Activated B cell treated with CpG ODN at 0.5 μM for 24 hours (primary cell): ENCODE measurements around the gene SLC35G1. TPM values are rescaled to one million over a fixed set of nuclear protein-coding genes. Genes with fewer than 3 reads are reported as not detected.

ENCODE experiments used
- ATAC-seq: fragments of 200-7000 bp; cut with Tn5 transposase; one replicate; pipeline ENCODE4 v1.10.0; 2021; ENCODE audit warnings: low read depth, mild to moderate bottlenecking, moderate library complexity
- CTCF ChIA-PET: fragments of 350-600 bp; sonication (Branson Sonifier 250); formaldehyde crosslinking; loops from one replicate; lab custom pipeline; 2021; ENCODE audit warnings: antibody characterized with exemption; lab: Charles Lee
- POLR2A ChIA-PET: fragments of 350-600 bp; sonication (Branson Sonifier 250); formaldehyde crosslinking; loops from one replicate; lab custom pipeline; 2021; ENCODE audit warnings: antibody characterized with exemption; lab: Charles Lee
- DNase-seq: peaks from one replicate; pipeline ENCODE4 v3.0.0; 2022
- H3K27ac Mint-ChIP-seq: one replicate; pipeline ENCODE4 v1.8.0; 2020; ENCODE audit warnings: mixed read lengths
- H3K27me3 Mint-ChIP-seq: one replicate; pipeline ENCODE4 v1.8.0; 2021; ENCODE audit warnings: mixed read lengths
- H3K36me3 Mint-ChIP-seq: one replicate; pipeline ENCODE4 v1.8.0; 2021; ENCODE audit warnings: low read depth, mixed read lengths
- H3K4me1 Mint-ChIP-seq: one replicate; pipeline ENCODE4 v1.8.0; 2021; ENCODE audit warnings: mixed read lengths
- H3K4me3 Mint-ChIP-seq: one replicate; pipeline ENCODE4 v1.8.0; 2020; ENCODE audit warnings: mild to moderate bottlenecking, mixed read lengths
- H3K9me3 Mint-ChIP-seq: one replicate; pipeline ENCODE4 v1.8.0; 2020; ENCODE audit warnings: mixed read lengths
- intact Hi-C: fragments of 100-400 bp; cut with micrococcal nuclease; formaldehyde crosslinking; loops from one replicate; pipeline ENCODE4 v1.15.1; 2024
- total RNA-seq: library from RNA; stranded (reverse); gene quantifications from 2 replicates; pipeline ENCODE4 v1.2.3, GENCODE V29; 2022
- TF ChIP-seq, protein P1 (sequence below): fragments of 200-600 bp; IDR thresholded peaks from one replicate; pipeline ENCODE4 v1.8.0; 2022; ENCODE audit warnings: antibody characterized with exemption, mild to moderate bottlenecking

Gene SLC35G1
- total RNA-seq, 1 donor from 2014 or later: 2.1 TPM

DNA sequence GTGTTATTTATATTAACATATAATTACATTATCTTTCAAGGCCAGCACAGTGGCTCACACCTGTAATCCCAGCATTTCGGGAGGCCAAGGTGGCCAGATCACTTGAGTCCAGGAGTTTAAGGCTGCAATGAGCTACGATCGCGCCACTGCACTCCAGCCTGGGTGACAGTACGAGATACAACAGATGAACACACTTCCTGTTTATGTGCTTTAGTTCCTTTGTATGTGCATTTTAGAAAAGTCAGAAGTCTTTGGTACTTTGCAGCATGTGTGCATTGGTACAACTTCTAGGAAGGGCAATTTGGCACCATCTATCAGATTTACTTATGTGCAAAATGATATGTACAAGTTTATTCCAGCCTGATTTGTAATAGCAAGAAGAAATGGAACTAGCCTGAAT is 13.3 kb downstream of the SLC35G1 start:
- TF ChIP-seq, protein P1, sequence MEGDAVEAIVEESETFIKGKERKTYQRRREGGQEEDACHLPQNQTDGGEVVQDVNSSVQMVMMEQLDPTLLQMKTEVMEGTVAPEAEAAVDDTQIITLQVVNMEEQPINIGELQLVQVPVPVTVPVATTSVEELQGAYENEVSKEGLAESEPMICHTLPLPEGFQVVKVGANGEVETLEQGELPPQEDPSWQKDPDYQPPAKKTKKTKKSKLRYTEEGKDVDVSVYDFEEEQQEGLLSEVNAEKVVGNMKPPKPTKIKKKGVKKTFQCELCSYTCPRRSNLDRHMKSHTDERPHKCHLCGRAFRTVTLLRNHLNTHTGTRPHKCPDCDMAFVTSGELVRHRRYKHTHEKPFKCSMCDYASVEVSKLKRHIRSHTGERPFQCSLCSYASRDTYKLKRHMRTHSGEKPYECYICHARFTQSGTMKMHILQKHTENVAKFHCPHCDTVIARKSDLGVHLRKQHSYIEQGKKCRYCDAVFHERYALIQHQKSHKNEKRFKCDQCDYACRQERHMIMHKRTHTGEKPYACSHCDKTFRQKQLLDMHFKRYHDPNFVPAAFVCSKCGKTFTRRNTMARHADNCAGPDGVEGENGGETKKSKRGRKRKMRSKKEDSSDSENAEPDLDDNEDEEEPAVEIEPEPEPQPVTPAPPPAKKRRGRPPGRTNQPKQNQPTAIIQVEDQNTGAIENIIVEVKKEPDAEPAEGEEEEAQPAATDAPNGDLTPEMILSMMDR: no peak
- H3K4me1 Mint-ChIP-seq: no peaks in the 10 kb centered on the region
- CTCF ChIA-PET: no interaction called here
- no peak overlapping the region for H3K27ac Mint-ChIP-seq
- H3K27me3 Mint-ChIP-seq: no peaks in the 10 kb centered on the region
- ATAC-seq: no peak
- no peaks in the 10 kb centered on the region for H3K36me3 Mint-ChIP-seq
- no peak overlapping the region for H3K4me3 Mint-ChIP-seq
- DNase-seq: no peak
- POLR2A ChIA-PET: interaction anchor here (1.5 kb wide), 1 partner anchor 13 kb away, joined by 5 read pairs; the partner anchor contains the start of gene SLC35G1
- H3K9me3 Mint-ChIP-seq: no peaks in the 10 kb centered on the region
- intact Hi-C loops: no loop called here

DNA sequence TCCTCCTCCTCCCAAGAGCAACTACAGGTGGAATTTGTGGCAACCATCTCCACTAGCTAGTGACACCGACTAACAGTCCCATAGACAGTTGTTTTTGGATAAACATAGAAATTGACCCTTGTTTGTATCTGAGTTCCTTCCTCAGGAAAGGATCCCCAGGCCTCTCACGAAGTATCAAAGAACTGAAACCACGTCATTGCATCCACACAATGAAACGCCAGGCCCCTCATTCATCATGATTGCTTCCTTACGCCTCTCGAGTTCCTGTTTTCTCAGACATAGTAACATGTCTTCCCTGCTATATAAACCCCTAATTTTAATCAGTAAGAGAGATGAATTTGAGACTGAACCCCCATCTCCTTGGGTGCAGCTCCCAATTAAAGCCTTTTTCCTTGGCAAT is 18.1 kb downstream of the SLC35G1 start:
- no peaks in the 10 kb centered on the region for H3K9me3 Mint-ChIP-seq
- ChIA-PET CTCF (no interaction called here), POLR2A (no interaction called here)
- H3K27me3 Mint-ChIP-seq: no peaks in the 10 kb centered on the region
- H3K4me3 Mint-ChIP-seq: no peak overlapping the region
- DNase-seq: no peak
- intact Hi-C loops: no loop called here
- ATAC-seq: no peak
- H3K4me1 Mint-ChIP-seq: no peaks in the 10 kb centered on the region
- H3K36me3 Mint-ChIP-seq: no peaks in the 10 kb centered on the region
- TF ChIP-seq, protein P1: no peak
- no peak overlapping the region for H3K27ac Mint-ChIP-seq

DNA sequence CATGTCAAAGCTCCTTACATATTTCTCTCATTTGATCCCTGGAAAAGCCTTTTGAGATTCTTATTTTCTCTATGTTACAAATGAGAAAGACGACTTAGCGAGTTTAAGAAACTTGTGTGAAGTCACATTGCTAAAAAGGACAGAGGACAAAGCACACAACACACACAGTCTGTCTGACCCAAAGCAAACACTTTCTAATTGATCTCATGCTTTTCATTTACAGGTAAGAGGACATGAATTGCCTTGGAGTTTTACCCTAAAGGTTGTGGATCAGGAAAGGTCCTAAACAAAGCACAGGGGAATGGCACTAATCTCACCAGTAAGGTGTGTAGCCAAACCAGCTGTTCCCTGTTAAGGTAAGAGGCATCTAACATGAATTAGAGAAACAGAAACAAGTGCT is 18.7 kb downstream of the SLC35G1 start:
- CTCF ChIA-PET: interaction anchor here (0.9 kb wide), 1 partner anchor 9 kb away, joined by 3 read pairs; no protein-coding TSS in a partner anchor
- intact Hi-C loops: no loop called here
- no peaks in the 10 kb centered on the region for H3K27me3 Mint-ChIP-seq

DNA sequence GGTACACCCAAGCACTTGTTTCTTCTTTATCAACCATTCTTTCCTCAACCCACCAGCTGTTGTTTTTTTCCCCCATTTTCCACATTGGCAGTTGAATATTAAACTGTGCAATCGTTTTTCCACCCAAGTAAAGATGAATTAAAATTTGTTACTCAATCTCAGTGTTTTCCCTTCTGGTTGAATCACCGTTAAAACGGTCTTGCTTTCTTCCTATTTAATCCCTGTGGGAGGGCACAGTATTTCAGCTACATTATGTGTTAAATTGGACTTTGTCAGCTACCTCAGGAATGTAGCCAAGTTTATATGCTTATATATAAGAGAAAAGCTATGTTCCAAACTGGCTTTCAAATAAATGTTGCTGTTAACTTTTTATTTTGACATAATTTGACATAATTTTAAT is 19.9 kb downstream of the SLC35G1 start:
- CTCF ChIA-PET: no interaction called here
- ATAC-seq (no peak), DNase-seq (no peak)
- POLR2A ChIA-PET: no interaction called here
- no peaks in the 10 kb centered on the region for H3K9me3 Mint-ChIP-seq
- H3K4me3 Mint-ChIP-seq: no peak overlapping the region
- intact Hi-C loops: no loop called here
- H3K4me1 Mint-ChIP-seq: no peaks in the 10 kb centered on the region
- H3K27me3 Mint-ChIP-seq: no peaks in the 10 kb centered on the region
- TF ChIP-seq, protein P1: no peak
- no peaks in the 10 kb centered on the region for H3K36me3 Mint-ChIP-seq
- H3K27ac Mint-ChIP-seq: no peak overlapping the region

More for the DNA sequence above, 18.7 kb downstream of the SLC35G1 start:
- POLR2A ChIA-PET: no interaction called here
- H3K27ac Mint-ChIP-seq: no peak overlapping the region
- no peaks in the 10 kb centered on the region for H3K4me1 Mint-ChIP-seq
- ATAC-seq (no peak), DNase-seq (no peak)
- no peaks in the 10 kb centered on the region for H3K36me3 Mint-ChIP-seq
- no peak overlapping the region for H3K4me3 Mint-ChIP-seq
- no peaks in the 10 kb centered on the region for H3K9me3 Mint-ChIP-seq
- TF ChIP-seq, protein P1: no peak

DNA sequence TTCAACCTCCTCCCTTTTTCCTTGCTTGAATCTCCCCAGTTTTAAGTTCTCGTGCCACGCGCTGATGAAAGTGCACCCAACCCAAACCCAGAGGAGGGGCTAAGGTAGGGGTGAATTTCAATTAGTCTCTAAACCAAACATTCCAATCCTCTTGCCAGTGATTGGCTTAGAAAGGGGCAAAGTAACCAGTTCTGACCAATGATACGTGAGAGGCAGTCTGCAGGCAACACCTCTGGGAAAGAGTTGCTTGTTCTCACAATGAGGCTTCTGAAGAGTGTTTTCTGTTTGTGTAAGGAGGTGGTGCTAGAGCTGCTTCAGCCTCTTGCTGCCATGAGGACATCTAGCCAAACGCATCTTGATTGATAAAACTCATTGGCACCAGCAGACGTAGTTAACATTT is 21.8 kb downstream of the SLC35G1 start:
- ATAC-seq (no peak), DNase-seq (no peak)
- intact Hi-C loops: no loop called here
- TF ChIP-seq, protein P1: no peak
- POLR2A ChIA-PET: no interaction called here
- H3K4me3 Mint-ChIP-seq: no peak overlapping the region
- no peaks in the 10 kb centered on the region for H3K36me3 Mint-ChIP-seq
- CTCF ChIA-PET: no interaction called here
- H3K4me1 Mint-ChIP-seq: no peaks in the 10 kb centered on the region
- H3K27ac Mint-ChIP-seq: no peak overlapping the region
- no peaks in the 10 kb centered on the region for H3K9me3 Mint-ChIP-seq
- H3K27me3 Mint-ChIP-seq: no peaks in the 10 kb centered on the region
